Measurements from ENCODE around the gene GATAD2A. TPM values are rescaled to one million over a fixed set of nuclear protein-coding genes. Genes with fewer than 3 reads are reported as not detected.

Gene GATAD2A
- total RNA-seq, 1 experiment from 2014 or later, result 99.6 TPM

GRCh38 chr19:19549804-19550464, 144.5 kb downstream of the GATAD2A start:
- TF ChIP-seq POLR2AphosphoS5 (IDR thresholded peaks at IDR 0.05; ENCODE audit: low read depth, low read length) (no peak), CTCF (IDR thresholded peaks at IDR 0.05) (no peak), REST (IDR thresholded peaks at IDR 0.05; ENCODE audit: insufficient read depth in 1 of 2, low read depth in 2 of 2, low read length in 1 of 2) (no peak), SIN3A (IDR thresholded peaks at IDR 0.05; ENCODE audit: borderline replicate concordance, insufficient read depth, low read depth, low read length) (no peak), TCF7L2 (IDR thresholded peaks at IDR 0.05; ENCODE audit: low read depth, low read length) (no peak)
- ChIA-PET CTCF (no interaction called here), POLR2A (no interaction called here)
- Histone ChIP-seq H3K4me3 (ENCODE audit: low read depth in 2 of 2, low read length in 2 of 2) (no peak overlapping the region), H3K27me3 (ENCODE audit: control insufficient read depth, insufficient read depth, low read length) (no peaks in the 10 kb centered on the region), H3K36me3 (ENCODE audit: control insufficient read depth, insufficient read depth, low read length) (no peaks in the 10 kb centered on the region), H3K4me1 (ENCODE audit: control insufficient read depth, insufficient read depth, low read length) (no peaks in the 10 kb centered on the region), H3K9me3 (ENCODE audit: control insufficient read depth, insufficient read depth, low read depth, low read length) (no peaks in the 10 kb centered on the region), H3K27ac (ENCODE audit: low read length) (no peak overlapping the region)
- in situ Hi-C loops (cut with HindIII; ENCODE audit: low pct_unique_long_range_greater_than_20kb, low sequenced_read_pairs) (no loop called here), intact Hi-C loops (cut with micrococcal nuclease; ENCODE audit: unreplicated experiment) (no loop called here)
- BruUV-seq (replicated peaks), result no TSS peak
- ATAC-seq (no peak), DNase-seq (ENCODE audit: low read depth, low spot score) (no peak)

GRCh38 chr19:19550485-19550929, 145.0 kb downstream of the GATAD2A start:
- POLR2A ChIA-PET, result no interaction called here
- no peak overlapping the region for H3K27ac ChIP-seq (ENCODE audit: low read length)

More at GRCh38 chr19:19550485-19550929, 145.0 kb downstream of the GATAD2A start:
- TF ChIP-seq TCF7L2 (IDR thresholded peaks at IDR 0.05; ENCODE audit: low read depth, low read length), result no peak
- TF ChIP-seq SIN3A (IDR thresholded peaks at IDR 0.05; ENCODE audit: borderline replicate concordance, insufficient read depth, low read depth, low read length), result no peak
- no peak for TF ChIP-seq POLR2AphosphoS5 (IDR thresholded peaks at IDR 0.05; ENCODE audit: low read depth, low read length)
- TF ChIP-seq REST (IDR thresholded peaks at IDR 0.05; ENCODE audit: insufficient read depth in 1 of 2, low read depth in 2 of 2, low read length in 1 of 2), result no peak
- TF ChIP-seq CTCF (IDR thresholded peaks at IDR 0.05), result no peak
- BruUV-seq (replicated peaks), result no TSS peak
- DNase-seq (ENCODE audit: low read depth, low spot score) (no peak), ATAC-seq (no peak; the same call in 1 of the 2 replicates)
- Histone ChIP-seq H3K27me3 (ENCODE audit: control insufficient read depth, insufficient read depth, low read length) (no peaks in the 10 kb centered on the region), H3K4me1 (ENCODE audit: control insufficient read depth, insufficient read depth, low read length) (no peaks in the 10 kb centered on the region), H3K4me3 (ENCODE audit: low read depth in 2 of 2, low read length in 2 of 2) (no peak overlapping the region), H3K9me3 (ENCODE audit: control insufficient read depth, insufficient read depth, low read depth, low read length) (no peaks in the 10 kb centered on the region), H3K36me3 (ENCODE audit: control insufficient read depth, insufficient read depth, low read length) (no peaks in the 10 kb centered on the region)
- CTCF ChIA-PET, result no interaction called here
- intact Hi-C loops (cut with micrococcal nuclease; ENCODE audit: unreplicated experiment), result no loop called here
- in situ Hi-C loops (cut with HindIII; ENCODE audit: low pct_unique_long_range_greater_than_20kb, low sequenced_read_pairs), result no loop called here

Measured in Panc1 (cell line).